SU-DHL-6 (cell line): ENCODE results near the gene MEF2A.

Source experiments
- CTCF ChIP-seq: fragments of 200-600 bp; sonication (generic); IDR thresholded peaks from one replicate; pipeline ENCODE4 v1.5.1; 2017; ENCODE audit warnings: antibody characterized with exemption, mild to moderate bottlenecking, low read length, moderate library complexity; ENCODE audit not compliant: insufficient read depth, poor library complexity, severe bottlenecking
- EZH2phosphoT487 ChIP-seq: fragments of 200-600 bp; sonication (generic), shearing (Covaris generic); conservative IDR thresholded peaks from 2 replicates; pipeline ENCODE4 v1.6.1; 2018; ENCODE audit warnings: mild to moderate bottlenecking, antibody characterized with exemption, low read length, moderate library complexity, mixed read lengths

GRCh38 chr15:99574048-99574447 lies 8.3 kb downstream of the MEF2A start:
- TF ChIP-seq EZH2phosphoT487 (no peak), CTCF (no peak)
